Uterus (tissue), 2 donors: ENCODE data around the gene SPATA22.
"Not testable (repeated sequence)": the region's sequence is repeated elsewhere in the genome, so short reads cannot be mapped to it uniquely, and the experiment has no call there.

Experiments
- CTCF ChIP-seq, 4 experiments: fragments of 200-600 bp in 2 of 4; fragments of 450-650 bp in 2 of 4; sonication (generic) in 2 of 4; IDR thresholded peaks; one replicate each; pipeline ENCODE4 v1.5.1; 2016 to 2019; ENCODE audit warnings: antibody characterized with exemption in 4 of 4, mild to moderate bottlenecking in 2 of 4, moderate library complexity in 1 of 4
- POLR2A ChIP-seq, 2 donors: fragments of 450-650 bp; IDR thresholded peaks; one replicate each; pipeline ENCODE4 v1.6.1; 2016; ENCODE audit warnings: antibody characterized with exemption in 2 of 2, mild to moderate bottlenecking in 1 of 2, moderate library complexity in 1 of 2

GRCh38 chr17:3519472-3519871 is 47.9 kb upstream of the SPATA22 start:
- not testable (repeated sequence) for TF ChIP-seq CTCF, POLR2A (IDR thresholded peaks at IDR 0.05)
